GM19324 (cell line): ENCODE data around the gene HOXA3.

Experiments used
- ATAC-seq: cut with Tn5 transposase; IDR thresholded peaks from one replicate; pipeline ENCODE4 v1.9.1; 2021; ENCODE audit warnings: mild to moderate bottlenecking, moderate library complexity; ENCODE audit not compliant: unreplicated experiment, low FRiP score

HOXA3 gene

GRCh38 chr7:27117887-27118491 lies 34.4 kb downstream of the HOXA3 start:
- no peak for ATAC-seq

GRCh38 chr7:27116962-27117886 lies 35.2 kb downstream of the HOXA3 start:
- no peak for ATAC-seq

DNA sequence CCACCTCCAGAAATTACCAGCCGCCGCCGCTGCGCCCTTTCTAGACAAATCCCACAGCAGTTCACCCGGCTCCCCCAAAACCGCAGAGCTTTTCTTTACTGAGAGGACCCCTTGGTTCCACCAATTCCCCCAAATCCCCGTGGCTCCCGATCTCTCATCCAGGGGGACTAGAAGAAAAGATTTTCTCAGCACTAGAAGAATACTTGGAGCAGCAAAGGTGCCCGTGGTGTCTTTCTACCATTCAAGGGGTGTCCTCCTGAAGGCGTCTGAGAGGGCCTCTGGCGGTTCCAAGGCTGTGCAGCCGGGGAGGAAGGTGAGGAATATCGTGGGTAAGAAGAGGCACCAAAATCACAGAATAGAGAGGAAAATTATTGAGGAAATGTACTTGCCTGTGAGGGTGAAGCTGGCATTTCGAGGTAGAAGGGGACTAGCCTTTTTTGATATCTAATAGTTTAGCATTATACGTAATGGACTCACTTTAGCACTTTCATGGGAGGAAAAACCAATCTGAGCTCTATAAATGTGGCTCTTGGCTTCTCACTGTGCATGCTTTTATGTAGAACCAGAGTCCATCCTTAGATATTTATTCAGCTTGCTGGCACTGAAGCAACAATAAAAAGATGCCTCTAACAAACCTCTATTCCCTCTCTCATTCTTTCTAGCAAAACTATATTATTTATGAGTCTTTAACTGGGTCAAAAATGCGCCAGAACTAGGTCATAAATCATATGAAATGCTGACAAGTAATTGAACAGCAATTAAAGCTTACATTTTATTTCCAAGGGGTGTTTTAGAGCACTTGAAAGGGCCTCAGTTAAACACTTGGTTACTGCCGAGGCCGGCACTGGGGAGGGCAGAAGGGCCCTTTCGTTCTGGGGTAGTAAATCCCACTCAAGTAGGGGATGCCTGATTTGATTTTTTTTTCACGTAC lies 36.1 kb downstream of the HOXA3 start:
- no peak for ATAC-seq

GRCh38 chr7:27115221-27116026 lies 37.0 kb downstream of the HOXA3 start:
- no peak for ATAC-seq

- ATAC-seq = no peak
These were observed 37.5 kb downstream of the HOXA3 start for GRCh38 chr7:27114881-27115220.

GRCh38 chr7:27113991-27114769 lies 38.2 kb downstream of the HOXA3 start:
- no peak for ATAC-seq

- no peak for ATAC-seq
These were observed 39.1 kb downstream of the HOXA3 start for GRCh38 chr7:27112955-27113949.

DNA sequence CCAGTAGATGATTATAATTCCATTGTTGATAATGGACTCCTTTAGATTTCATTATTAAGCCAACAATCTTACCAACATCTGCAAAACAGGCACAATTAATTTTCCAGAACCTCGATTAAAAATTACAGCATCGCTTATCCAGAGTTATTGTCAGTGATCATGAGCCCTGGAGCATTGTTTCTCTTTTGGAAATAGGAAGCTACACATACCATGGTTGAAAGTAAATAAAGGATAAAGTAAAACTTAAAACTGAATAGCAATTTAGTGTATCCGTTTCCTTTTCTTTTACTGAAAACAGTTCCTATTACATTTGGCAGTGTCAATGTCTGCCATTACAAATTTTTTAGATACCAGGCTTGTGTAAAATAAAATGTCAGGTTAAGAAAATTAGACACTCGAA lies 40.0 kb downstream of the HOXA3 start:
- ATAC-seq = no peak

- ATAC-seq = no peak
These were observed 40.6 kb downstream of the HOXA3 start for GRCh38 chr7:27111751-27112277.

- no peak for ATAC-seq
These were observed 41.2 kb downstream of the HOXA3 start for GRCh38 chr7:27111042-27111750.

- ATAC-seq = no peak
These were observed 42.0 kb downstream of the HOXA3 start for GRCh38 chr7:27110186-27111031.

DNA sequence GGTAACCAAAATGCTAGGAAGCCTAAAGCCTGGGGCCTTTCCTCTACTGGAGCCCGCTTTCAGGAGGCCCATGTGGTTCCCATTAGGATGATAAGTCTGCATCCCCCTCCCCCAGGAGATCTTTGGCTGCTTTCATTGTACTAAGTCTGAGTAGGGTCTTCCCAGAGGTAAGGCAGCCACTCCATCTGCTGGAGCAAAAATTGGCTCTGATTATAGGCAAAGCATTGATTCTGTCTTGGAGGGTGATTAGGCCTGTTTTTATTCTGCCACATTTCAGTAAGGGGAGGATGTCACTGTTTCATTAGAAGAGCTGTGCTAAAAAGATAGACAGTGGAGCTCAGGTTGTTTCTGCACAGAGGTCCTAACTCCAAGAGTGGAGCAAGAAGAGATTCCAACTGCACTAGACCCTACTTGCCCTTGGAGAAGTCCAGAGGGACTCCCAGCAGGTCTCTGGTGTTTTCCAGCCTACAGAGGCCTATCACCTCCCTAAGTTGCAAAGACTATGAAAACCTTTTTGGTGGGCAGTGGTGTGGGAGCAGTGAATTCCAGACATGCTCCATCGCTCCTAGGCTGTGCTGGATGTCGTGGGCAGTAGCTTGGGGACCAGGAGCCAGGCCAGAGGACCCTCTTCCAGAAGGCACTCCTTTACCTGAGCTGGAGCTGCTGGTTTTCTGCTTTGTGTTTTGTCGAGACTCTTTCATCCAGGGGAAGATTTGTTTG lies 42.8 kb downstream of the HOXA3 start:
- ATAC-seq = no peak

GRCh38 chr7:27108390-27109127 lies 43.8 kb downstream of the HOXA3 start:
- no peak for ATAC-seq

DNA sequence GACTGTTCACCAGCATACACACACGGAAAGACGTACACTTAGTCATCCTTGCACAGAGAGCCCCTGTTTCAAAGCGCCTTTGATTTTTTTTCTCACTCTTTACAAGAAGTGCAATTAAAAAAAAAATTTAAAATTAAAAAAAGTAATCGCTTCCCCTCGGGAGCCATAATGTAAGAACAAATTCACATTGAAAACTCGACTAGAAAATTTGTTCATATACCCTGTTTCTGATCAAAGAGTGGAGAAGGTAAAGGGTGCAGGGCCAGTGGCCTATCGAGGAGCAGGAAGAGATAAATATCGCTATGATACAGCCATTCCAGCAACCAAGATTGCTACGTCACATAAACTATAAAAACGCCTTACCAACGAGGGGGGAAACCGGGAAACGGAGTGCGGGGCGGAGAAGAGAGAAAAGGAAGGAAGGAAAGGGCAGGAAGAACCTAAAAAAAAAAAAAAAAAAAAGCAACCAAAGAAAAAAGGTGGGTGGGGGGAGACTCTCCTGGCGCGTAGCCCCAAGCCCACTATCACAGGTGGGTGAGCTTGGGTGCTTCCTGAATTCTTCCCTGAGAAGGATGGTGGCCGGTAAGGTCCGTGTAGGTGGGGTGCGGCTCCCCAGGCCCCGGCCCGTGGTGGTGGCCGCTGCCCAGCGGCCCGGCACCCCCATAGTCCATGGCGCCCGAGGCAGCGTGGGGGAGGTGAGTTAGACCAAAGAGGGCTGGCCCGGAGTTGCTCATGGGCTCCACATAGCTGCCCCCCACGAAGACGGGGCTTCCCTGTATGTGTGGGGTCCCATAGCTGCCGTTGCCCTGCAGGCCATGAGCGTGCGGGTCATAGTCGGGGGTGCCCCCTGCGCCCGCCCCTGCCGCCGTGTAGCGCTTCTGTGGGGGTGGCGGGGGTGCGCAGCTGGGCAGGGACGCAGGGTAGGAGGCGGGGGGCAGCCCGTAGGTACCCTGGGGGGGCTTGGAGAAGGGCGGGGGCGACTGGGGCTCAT lies 44.7 kb downstream of the HOXA3 start:
- no peak for ATAC-seq
